HEK293 (cell line): ENCODE data around the gene HDAC7.
A peak's percentile ranks its signal among the peaks of the same experiment; 100 is the strongest.

Experiments used
- CTCF ChIP-seq: fragments of 450-650 bp; formaldehyde crosslinking; IDR thresholded peaks from 2 replicates; pipeline ENCODE4 v1.5.1; 2016; ENCODE audit warnings: missing biosample characterization, missing genetic modification characterization
- INSM2 ChIP-seq: fragments of 450-650 bp; formaldehyde crosslinking; IDR thresholded peaks from 2 replicates; pipeline ENCODE4 v1.5.1; 2016; ENCODE audit warnings: missing biosample characterization, missing genetic modification characterization
- ZBTB48 ChIP-seq: fragments of 450-650 bp; formaldehyde crosslinking; IDR thresholded peaks from 2 replicates; pipeline ENCODE4 v1.5.1; 2016; ENCODE audit warnings: missing biosample characterization, missing genetic modification characterization
- ZNF274 ChIP-seq, 2 experiments: fragments of 200-500 bp in 1 of 2; fragments of 450-650 bp in 1 of 2; sonication (Bioruptor generic) in 1 of 2; formaldehyde crosslinking in 1 of 2; IDR thresholded peaks; 2 replicates each; pipeline versions ENCODE4 v1.5.1 to v1.6.1; 2014 to 2016; ENCODE audit warnings: borderline replicate concordance in 1 of 2, inconsistent platforms in 1 of 2, low read length in 1 of 2, missing biosample characterization in 1 of 2, missing genetic modification characterization in 1 of 2
- ZNF335 ChIP-seq: fragments of 450-650 bp; formaldehyde crosslinking; conservative IDR thresholded peaks from 2 replicates; pipeline ENCODE4 v1.5.1; 2016; ENCODE audit warnings: missing biosample characterization, missing genetic modification characterization
- ZNF404 ChIP-seq: fragments of 450-650 bp; formaldehyde crosslinking; IDR thresholded peaks from 2 replicates; pipeline ENCODE4 v1.5.1; 2017; ENCODE audit warnings: missing biosample characterization, missing genetic modification characterization

GRCh38 chr12:47742253-47742825 lies 77.4 kb downstream of the HDAC7 start:
- peak; percentile 82 for TF ChIP-seq CTCF (tag by site-specific recombination)
- no peak for TF ChIP-seq ZNF404 (tag by site-specific recombination)
- TF ChIP-seq ZBTB48 (tag by site-specific recombination), result no peak
- TF ChIP-seq INSM2 (tag by site-specific recombination), result no peak
- TF ChIP-seq ZNF274 (IDR thresholded peaks at IDR 0.05; ENCODE audit: low read length), result no peak
- no peak for TF ChIP-seq ZNF274 (tag by site-specific recombination; IDR thresholded peaks at IDR 0.05; ENCODE audit: borderline replicate concordance)
- no peak for TF ChIP-seq ZNF335 (tag by site-specific recombination)
